ENCODE data around the gene TDRD12.

Gene TDRD12

DNA sequence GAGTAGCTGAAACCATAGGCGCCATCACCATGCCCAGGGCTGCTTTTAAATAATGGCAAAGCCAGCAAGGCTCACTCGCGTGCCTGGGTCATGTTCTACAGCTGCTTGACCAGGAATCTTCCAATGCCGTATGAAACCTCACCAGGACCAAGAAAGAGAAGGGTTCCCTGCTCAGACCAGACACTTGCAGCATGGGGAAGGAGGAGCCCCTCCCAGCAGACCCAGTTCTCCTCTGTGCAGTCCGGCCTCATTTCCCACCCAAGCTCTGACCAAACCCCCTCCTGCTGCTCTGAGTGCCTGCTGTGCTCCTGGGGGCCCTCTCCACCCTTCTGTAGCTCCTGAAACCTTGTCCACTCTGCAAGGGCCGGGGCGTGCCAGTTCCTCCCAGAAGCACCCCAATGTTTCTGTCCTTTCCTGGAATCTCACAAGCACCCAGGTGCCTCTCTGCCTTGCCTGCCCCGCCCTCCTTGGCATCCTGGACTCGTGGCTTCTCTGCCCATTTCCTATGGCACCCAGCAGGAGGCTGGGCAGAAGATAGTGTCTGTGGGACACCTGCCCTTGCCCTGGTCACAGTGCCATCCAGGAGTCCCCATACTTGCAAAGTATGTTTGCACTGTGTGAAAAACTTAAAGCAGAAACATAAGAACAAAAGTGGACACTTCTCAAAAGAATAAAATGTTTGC lies 156.8 kb downstream of the TDRD12 start:
- H3K4me3 ChIP-seq (ENCODE audit: low read depth, low read length) = no peak overlapping the region
- no peak for DNase-seq (ENCODE audit: low read depth)

DNA sequence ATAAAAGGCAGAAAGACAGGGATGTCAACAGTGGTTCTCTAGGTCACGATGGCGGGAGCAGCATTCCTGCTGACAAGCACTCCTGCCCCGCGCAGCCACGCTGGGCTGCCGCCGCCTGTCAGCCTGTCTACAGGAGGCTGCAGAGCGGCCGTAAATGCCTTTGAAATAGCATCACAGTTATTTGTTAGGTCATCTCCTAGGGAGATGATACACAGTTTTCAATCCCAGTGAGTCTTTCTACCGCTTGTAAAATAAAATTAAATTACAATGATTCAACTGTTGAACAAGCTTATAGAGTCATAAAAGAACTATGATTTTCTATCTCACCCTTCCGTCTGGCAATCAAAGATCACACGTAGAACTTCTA lies 157.3 kb downstream of the TDRD12 start:
- no peak for DNase-seq (ENCODE audit: low read depth)
- no peak overlapping the region for H3K4me3 ChIP-seq (ENCODE audit: low read depth, low read length)
- TF ChIP-seq, protein P1, sequence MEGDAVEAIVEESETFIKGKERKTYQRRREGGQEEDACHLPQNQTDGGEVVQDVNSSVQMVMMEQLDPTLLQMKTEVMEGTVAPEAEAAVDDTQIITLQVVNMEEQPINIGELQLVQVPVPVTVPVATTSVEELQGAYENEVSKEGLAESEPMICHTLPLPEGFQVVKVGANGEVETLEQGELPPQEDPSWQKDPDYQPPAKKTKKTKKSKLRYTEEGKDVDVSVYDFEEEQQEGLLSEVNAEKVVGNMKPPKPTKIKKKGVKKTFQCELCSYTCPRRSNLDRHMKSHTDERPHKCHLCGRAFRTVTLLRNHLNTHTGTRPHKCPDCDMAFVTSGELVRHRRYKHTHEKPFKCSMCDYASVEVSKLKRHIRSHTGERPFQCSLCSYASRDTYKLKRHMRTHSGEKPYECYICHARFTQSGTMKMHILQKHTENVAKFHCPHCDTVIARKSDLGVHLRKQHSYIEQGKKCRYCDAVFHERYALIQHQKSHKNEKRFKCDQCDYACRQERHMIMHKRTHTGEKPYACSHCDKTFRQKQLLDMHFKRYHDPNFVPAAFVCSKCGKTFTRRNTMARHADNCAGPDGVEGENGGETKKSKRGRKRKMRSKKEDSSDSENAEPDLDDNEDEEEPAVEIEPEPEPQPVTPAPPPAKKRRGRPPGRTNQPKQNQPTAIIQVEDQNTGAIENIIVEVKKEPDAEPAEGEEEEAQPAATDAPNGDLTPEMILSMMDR (IDR thresholded peaks at IDR 0.05; ENCODE audit: control insufficient read depth, extremely low read depth, insufficient read depth) = no peak

More for the DNA sequence above, 156.8 kb downstream of the TDRD12 start:
- TF ChIP-seq, protein P1 (IDR thresholded peaks at IDR 0.05; ENCODE audit: control insufficient read depth, extremely low read depth, insufficient read depth) = no peak

Data from LNCaP clone FGC (cell line).